ENCODE measurements around the gene TCF7L1. TPM values are rescaled to one million over a fixed set of nuclear protein-coding genes. Genes with fewer than 3 reads are reported as not detected.
"Not testable (repeated sequence)": the region's sequence is repeated elsewhere in the genome, so short reads cannot be mapped to it uniquely, and the experiment has no call there.

TCF7L1 gene
- total RNA-seq, 1 donor from 2014 or later, result 83.8 TPM

- Mint-ChIP-seq H3K9me3 (ENCODE audit: unreplicated experiment) (no peaks in the 10 kb centered on the region), H3K27ac (ENCODE audit: unreplicated experiment) (no peak overlapping the region), H3K4me1 (ENCODE audit: unreplicated experiment) (no peaks in the 10 kb centered on the region), H3K4me3 (ENCODE audit: unreplicated experiment) (no peak overlapping the region), H3K36me3 (ENCODE audit: low read depth, unreplicated experiment) (peaks cover 9% of the 10 kb centered on the region), H3K27me3 (ENCODE audit: unreplicated experiment) (no peaks in the 10 kb centered on the region)
- TF ChIP-seq CTCF (IDR thresholded peaks at IDR 0.05; ENCODE audit: unreplicated experiment), result no peak
- DNase-seq (ENCODE audit: low spot score), result no peak
Observed at GRCh38 chr2:85194780-85195480, 61.7 kb downstream of the TCF7L1 start.

- Mint-ChIP-seq H3K9me3 (ENCODE audit: unreplicated experiment) (no peaks in the 10 kb centered on the region), H3K27me3 (ENCODE audit: unreplicated experiment) (no peaks in the 10 kb centered on the region), H3K4me3 (ENCODE audit: unreplicated experiment) (no peak overlapping the region), H3K36me3 (ENCODE audit: low read depth, unreplicated experiment) (peaks cover 9% of the 10 kb centered on the region), H3K27ac (ENCODE audit: unreplicated experiment) (no peak overlapping the region), H3K4me1 (ENCODE audit: unreplicated experiment) (no peaks in the 10 kb centered on the region)
- TF ChIP-seq CTCF (IDR thresholded peaks at IDR 0.05; ENCODE audit: unreplicated experiment), result no peak
- no peak for DNase-seq (ENCODE audit: low spot score)
Observed at GRCh38 chr2:85195956-85196355, 62.8 kb downstream of the TCF7L1 start.

- H3K27ac Mint-ChIP-seq (ENCODE audit: unreplicated experiment), result no peak overlapping the region
- H3K36me3 Mint-ChIP-seq (ENCODE audit: low read depth, unreplicated experiment), result peaks cover 6% of the 10 kb centered on the region
- DNase-seq (ENCODE audit: low spot score), result no peak
- no peak for TF ChIP-seq CTCF (IDR thresholded peaks at IDR 0.05; ENCODE audit: unreplicated experiment)
- H3K27me3 Mint-ChIP-seq (ENCODE audit: unreplicated experiment), result no peaks in the 10 kb centered on the region
- no peaks in the 10 kb centered on the region for H3K9me3 Mint-ChIP-seq (ENCODE audit: unreplicated experiment)
- no peak overlapping the region for H3K4me3 Mint-ChIP-seq (ENCODE audit: unreplicated experiment)
- no peaks in the 10 kb centered on the region for H3K4me1 Mint-ChIP-seq (ENCODE audit: unreplicated experiment)
Observed at GRCh38 chr2:85199698-85200097, 66.5 kb downstream of the TCF7L1 start.

- Mint-ChIP-seq H3K36me3 (ENCODE audit: low read depth, unreplicated experiment) (peaks cover 3% of the 10 kb centered on the region), H3K27ac (ENCODE audit: unreplicated experiment) (no peak overlapping the region), H3K4me1 (ENCODE audit: unreplicated experiment) (peaks cover 21% of the 10 kb centered on the region), H3K27me3 (ENCODE audit: unreplicated experiment) (peaks cover 5% of the 10 kb centered on the region), H3K9me3 (ENCODE audit: unreplicated experiment) (no peaks in the 10 kb centered on the region), H3K4me3 (ENCODE audit: unreplicated experiment) (no peak overlapping the region)
- no peak for DNase-seq (ENCODE audit: low spot score)
- no peak for TF ChIP-seq CTCF (IDR thresholded peaks at IDR 0.05; ENCODE audit: unreplicated experiment)
Observed at GRCh38 chr2:85209887-85210286, 76.7 kb downstream of the TCF7L1 start.

- H3K4me3 Mint-ChIP-seq (ENCODE audit: unreplicated experiment), result no peak overlapping the region
- H3K27me3 Mint-ChIP-seq (ENCODE audit: unreplicated experiment), result peaks cover 7% of the 10 kb centered on the region
- no peak for DNase-seq (ENCODE audit: low spot score)
- H3K9me3 Mint-ChIP-seq (ENCODE audit: unreplicated experiment), result no peaks in the 10 kb centered on the region
- TF ChIP-seq CTCF (IDR thresholded peaks at IDR 0.05; ENCODE audit: unreplicated experiment), result no peak
- H3K36me3 Mint-ChIP-seq (ENCODE audit: low read depth, unreplicated experiment), result peaks cover 3% of the 10 kb centered on the region
- H3K27ac Mint-ChIP-seq (ENCODE audit: unreplicated experiment), result no peak overlapping the region
- peaks cover 26% of the 10 kb centered on the region for H3K4me1 Mint-ChIP-seq (ENCODE audit: unreplicated experiment)
Observed at GRCh38 chr2:85210511-85210910, 77.3 kb downstream of the TCF7L1 start.

GRCh38 chr2:85211606-85212005 lies 78.4 kb downstream of the TCF7L1 start:
- not testable (repeated sequence) for H3K9me3 Mint-ChIP-seq (ENCODE audit: unreplicated experiment); DNase-seq (ENCODE audit: low spot score); H3K4me3 Mint-ChIP-seq (ENCODE audit: unreplicated experiment); H3K27me3 Mint-ChIP-seq (ENCODE audit: unreplicated experiment); H3K36me3 Mint-ChIP-seq (ENCODE audit: low read depth, unreplicated experiment); H3K27ac Mint-ChIP-seq (ENCODE audit: unreplicated experiment)
- H3K4me1 Mint-ChIP-seq (ENCODE audit: unreplicated experiment), result peaks cover 36% of the 10 kb centered on the region

Measured in endothelial cell (in vitro differentiated cells).